ENCODE measurements around the gene VEPH1. TPM values are rescaled to one million over a fixed set of nuclear protein-coding genes. Genes with fewer than 3 reads are reported as not detected.

Gene VEPH1
- total RNA-seq, 1 donor from 2014 or later, result 1.0 TPM

DNA sequence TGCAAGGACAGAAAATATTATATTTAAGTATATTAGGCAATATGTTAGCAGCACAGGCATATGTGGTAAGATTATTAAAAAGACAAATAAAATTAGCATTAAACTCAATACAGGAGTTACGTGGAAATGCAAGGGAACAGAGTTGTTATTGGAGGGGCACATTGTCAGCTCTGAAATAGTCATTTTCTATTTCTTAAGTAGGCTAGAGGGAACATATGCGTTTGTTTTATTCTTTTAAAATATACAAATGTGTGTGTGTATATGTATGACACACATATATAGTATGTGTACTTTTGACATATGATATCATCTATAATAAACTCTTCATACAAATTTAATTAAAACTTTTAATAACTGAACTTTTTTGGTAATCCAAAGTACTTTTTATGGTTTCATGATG is 22.8 kb upstream of the VEPH1 start:
- Histone ChIP-seq H3K4me1 (ENCODE audit: control insufficient read depth in 3 of 3, insufficient read depth in 3 of 3, low read length in 3 of 3) (no peaks in the 10 kb centered on the region), H3K9me3 (ENCODE audit: control insufficient read depth in 3 of 3, low read length in 3 of 3) (no peaks in the 10 kb centered on the region), H3K36me3 (ENCODE audit: control insufficient read depth in 3 of 3, insufficient read depth in 3 of 3, low read length in 3 of 3) (no peaks in the 10 kb centered on the region), H3K27ac (ENCODE audit: low read depth, low read length) (no peak overlapping the region), H3K9ac (ENCODE audit: low read depth in 1 of 3, low read length in 3 of 3) (no peak overlapping the region), H3K27me3 (ENCODE audit: control insufficient read depth in 3 of 3, insufficient read depth in 3 of 3, low read length in 3 of 3) (no peaks in the 10 kb centered on the region), H3K4me3 (ENCODE audit: low read length in 3 of 3) (no peak overlapping the region)

GRCh38 chr3:157523814-157524213 is 20.6 kb upstream of the VEPH1 start:
- Histone ChIP-seq H3K9ac (ENCODE audit: low read depth in 1 of 3, low read length in 3 of 3) (no peak overlapping the region), H3K4me3 (ENCODE audit: low read length in 3 of 3) (no peak overlapping the region), H3K27ac (ENCODE audit: low read depth, low read length) (no peak overlapping the region), H3K27me3 (ENCODE audit: control insufficient read depth in 3 of 3, insufficient read depth in 3 of 3, low read length in 3 of 3) (no peaks in the 10 kb centered on the region), H3K36me3 (ENCODE audit: control insufficient read depth in 3 of 3, insufficient read depth in 3 of 3, low read length in 3 of 3) (no peaks in the 10 kb centered on the region), H3K4me1 (ENCODE audit: control insufficient read depth in 3 of 3, insufficient read depth in 3 of 3, low read length in 3 of 3) (no peaks in the 10 kb centered on the region), H3K9me3 (ENCODE audit: control insufficient read depth in 3 of 3, low read length in 3 of 3) (no peaks in the 10 kb centered on the region)

DNA sequence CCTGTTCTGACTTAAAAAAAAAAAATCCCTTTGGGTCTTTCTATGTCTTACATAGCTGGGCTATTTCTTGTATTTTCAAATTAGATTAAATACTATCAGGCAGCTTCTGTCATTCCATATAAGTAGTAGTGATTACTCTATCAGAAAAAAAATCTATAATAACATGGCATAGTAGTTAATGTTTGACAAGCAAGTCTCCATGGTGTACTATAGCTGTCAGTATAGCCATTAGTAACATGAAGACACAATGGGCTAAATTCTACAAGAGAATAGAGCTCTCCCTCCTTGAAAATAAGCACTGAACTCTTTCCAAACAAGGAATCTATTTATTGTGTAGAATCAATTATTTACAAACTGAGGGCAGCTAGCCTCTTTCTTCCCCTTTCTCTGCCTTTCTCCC is 19.4 kb upstream of the VEPH1 start:
- no peak overlapping the region for H3K9ac ChIP-seq (ENCODE audit: low read depth in 1 of 3, low read length in 3 of 3)
- no peaks in the 10 kb centered on the region for H3K27me3 ChIP-seq (ENCODE audit: control insufficient read depth in 3 of 3, insufficient read depth in 3 of 3, low read length in 3 of 3)
- no peaks in the 10 kb centered on the region for H3K36me3 ChIP-seq (ENCODE audit: control insufficient read depth in 3 of 3, insufficient read depth in 3 of 3, low read length in 3 of 3)
- H3K9me3 ChIP-seq (ENCODE audit: control insufficient read depth in 3 of 3, low read length in 3 of 3), result no peaks in the 10 kb centered on the region
- no peak overlapping the region for H3K4me3 ChIP-seq (ENCODE audit: low read length in 3 of 3)
- no peak overlapping the region for H3K27ac ChIP-seq (ENCODE audit: low read depth, low read length)
- no peaks in the 10 kb centered on the region for H3K4me1 ChIP-seq (ENCODE audit: control insufficient read depth in 3 of 3, insufficient read depth in 3 of 3, low read length in 3 of 3)

DNA sequence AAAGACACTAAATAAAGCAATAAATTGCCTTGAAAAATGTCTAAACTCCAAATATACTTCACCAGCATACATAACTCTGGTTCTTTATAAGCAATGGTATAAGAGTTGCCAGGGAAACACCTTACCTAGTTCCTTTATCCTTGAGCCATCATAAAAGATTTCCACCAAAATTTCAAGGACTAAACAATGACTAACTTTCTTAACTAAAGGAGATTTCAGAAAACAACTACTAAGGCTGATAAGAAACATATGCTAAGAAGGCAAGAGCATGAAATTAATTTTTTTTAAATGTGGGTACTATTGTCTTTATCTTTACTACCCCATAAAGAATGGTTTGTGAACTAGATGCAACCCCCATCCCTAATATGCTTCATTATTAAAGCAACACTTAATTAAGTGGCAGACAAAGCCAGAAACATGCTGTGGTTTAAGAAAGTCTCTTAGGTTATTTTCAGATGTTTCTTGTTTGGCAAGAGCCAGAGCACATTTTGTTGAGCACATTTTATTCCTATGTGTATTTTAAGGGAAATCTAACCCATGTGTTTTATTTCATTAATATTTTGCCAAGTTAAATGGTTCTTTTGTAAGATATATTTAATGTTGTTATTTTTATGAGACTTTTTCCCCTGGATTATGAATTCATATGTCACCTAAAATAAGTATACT is 17.4 kb upstream of the VEPH1 start:
- Histone ChIP-seq H3K9ac (ENCODE audit: low read depth in 1 of 3, low read length in 3 of 3) (no peak overlapping the region), H3K36me3 (ENCODE audit: control insufficient read depth in 3 of 3, insufficient read depth in 3 of 3, low read length in 3 of 3) (no peaks in the 10 kb centered on the region), H3K4me1 (ENCODE audit: control insufficient read depth in 3 of 3, insufficient read depth in 3 of 3, low read length in 3 of 3) (no peaks in the 10 kb centered on the region), H3K9me3 (ENCODE audit: control insufficient read depth in 3 of 3, low read length in 3 of 3) (no peaks in the 10 kb centered on the region), H3K4me3 (ENCODE audit: low read length in 3 of 3) (no peak overlapping the region), H3K27me3 (ENCODE audit: control insufficient read depth in 3 of 3, insufficient read depth in 3 of 3, low read length in 3 of 3) (no peaks in the 10 kb centered on the region), H3K27ac (ENCODE audit: low read depth, low read length) (no peak overlapping the region)

GRCh38 chr3:157518881-157519280 is 15.7 kb upstream of the VEPH1 start:
- Histone ChIP-seq H3K27ac (ENCODE audit: low read depth, low read length) (no peak overlapping the region), H3K4me3 (ENCODE audit: low read length in 3 of 3) (no peak overlapping the region), H3K36me3 (ENCODE audit: control insufficient read depth in 3 of 3, insufficient read depth in 3 of 3, low read length in 3 of 3) (no peaks in the 10 kb centered on the region), H3K9me3 (ENCODE audit: control insufficient read depth in 3 of 3, low read length in 3 of 3) (no peaks in the 10 kb centered on the region), H3K9ac (ENCODE audit: low read depth in 1 of 3, low read length in 3 of 3) (no peak overlapping the region), H3K4me1 (ENCODE audit: control insufficient read depth in 3 of 3, insufficient read depth in 3 of 3, low read length in 3 of 3) (no peaks in the 10 kb centered on the region), H3K27me3 (ENCODE audit: control insufficient read depth in 3 of 3, insufficient read depth in 3 of 3, low read length in 3 of 3) (no peaks in the 10 kb centered on the region)

DNA sequence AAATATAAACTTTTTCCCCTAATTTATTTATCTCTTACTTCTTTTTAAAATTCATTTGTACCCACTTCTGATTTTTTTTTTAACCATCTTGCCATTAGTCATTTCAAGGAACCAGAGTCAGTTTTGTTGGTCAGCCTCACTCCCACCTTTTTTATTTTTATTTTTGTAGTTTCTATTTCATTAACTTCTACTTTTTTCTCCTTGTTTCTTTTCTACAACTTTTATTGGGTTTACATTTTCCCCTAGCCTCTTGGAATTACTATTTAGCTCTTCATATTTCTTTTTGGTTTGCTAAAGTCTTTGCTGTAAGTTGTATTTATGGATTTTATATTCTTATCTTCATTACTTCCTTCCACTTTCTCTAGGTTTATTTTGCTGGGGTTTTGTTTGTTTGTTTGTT is 13.7 kb upstream of the VEPH1 start:
- Histone ChIP-seq H3K4me1 (ENCODE audit: control insufficient read depth in 3 of 3, insufficient read depth in 3 of 3, low read length in 3 of 3) (no peaks in the 10 kb centered on the region), H3K36me3 (ENCODE audit: control insufficient read depth in 3 of 3, insufficient read depth in 3 of 3, low read length in 3 of 3) (no peaks in the 10 kb centered on the region), H3K27me3 (ENCODE audit: control insufficient read depth in 3 of 3, insufficient read depth in 3 of 3, low read length in 3 of 3) (no peaks in the 10 kb centered on the region), H3K27ac (ENCODE audit: low read depth, low read length) (no peak overlapping the region), H3K4me3 (ENCODE audit: low read length in 3 of 3) (no peak overlapping the region), H3K9me3 (ENCODE audit: control insufficient read depth in 3 of 3, low read length in 3 of 3) (no peaks in the 10 kb centered on the region), H3K9ac (ENCODE audit: low read depth in 1 of 3, low read length in 3 of 3) (no peak overlapping the region)

- Histone ChIP-seq H3K27me3 (ENCODE audit: control insufficient read depth in 3 of 3, insufficient read depth in 3 of 3, low read length in 3 of 3) (no peaks in the 10 kb centered on the region), H3K4me3 (ENCODE audit: low read length in 3 of 3) (no peak overlapping the region)
Observed at GRCh38 chr3:157515398-157515797, 12.2 kb upstream of the VEPH1 start.

DNA sequence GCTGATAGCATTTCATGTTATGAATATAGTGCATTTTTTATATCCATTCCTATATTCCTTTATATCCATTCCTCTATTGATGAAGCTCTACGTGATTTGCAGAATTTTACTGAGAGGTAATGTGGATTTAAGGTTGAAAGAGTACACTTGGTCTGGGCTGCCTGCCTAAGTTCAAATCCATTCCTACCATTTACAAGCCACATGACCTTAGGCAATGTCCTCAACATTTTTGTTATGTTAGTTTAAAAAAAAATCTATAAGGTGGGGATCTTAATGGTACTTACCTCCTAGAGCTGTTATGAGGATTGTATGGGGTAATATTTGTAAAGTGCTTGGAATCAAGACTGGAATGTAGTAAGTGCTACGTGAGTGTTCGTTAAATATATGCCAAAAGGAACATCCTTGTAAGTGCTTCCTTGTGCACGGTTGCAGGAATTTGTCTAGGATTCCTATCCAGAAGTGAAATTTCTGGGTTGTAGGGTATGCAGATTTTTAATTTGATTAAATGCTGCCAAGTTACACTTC is 11.2 kb upstream of the VEPH1 start:
- Histone ChIP-seq H3K36me3 (ENCODE audit: control insufficient read depth in 3 of 3, insufficient read depth in 3 of 3, low read length in 3 of 3) (no peaks in the 10 kb centered on the region), H3K9me3 (ENCODE audit: control insufficient read depth in 3 of 3, low read length in 3 of 3) (no peaks in the 10 kb centered on the region), H3K9ac (ENCODE audit: low read depth in 1 of 3, low read length in 3 of 3) (no peak overlapping the region), H3K27me3 (ENCODE audit: control insufficient read depth in 3 of 3, insufficient read depth in 3 of 3, low read length in 3 of 3) (no peaks in the 10 kb centered on the region), H3K4me3 (ENCODE audit: low read length in 3 of 3) (no peak overlapping the region), H3K27ac (ENCODE audit: low read depth, low read length) (no peak overlapping the region), H3K4me1 (ENCODE audit: control insufficient read depth in 3 of 3, insufficient read depth in 3 of 3, low read length in 3 of 3) (no peaks in the 10 kb centered on the region)

More at GRCh38 chr3:157515398-157515797, 12.2 kb upstream of the VEPH1 start:
- Histone ChIP-seq H3K9ac (ENCODE audit: low read depth in 1 of 3, low read length in 3 of 3) (no peak overlapping the region), H3K9me3 (ENCODE audit: control insufficient read depth in 3 of 3, low read length in 3 of 3) (no peaks in the 10 kb centered on the region), H3K27ac (ENCODE audit: low read depth, low read length) (no peak overlapping the region), H3K4me1 (ENCODE audit: control insufficient read depth in 3 of 3, insufficient read depth in 3 of 3, low read length in 3 of 3) (no peaks in the 10 kb centered on the region), H3K36me3 (ENCODE audit: control insufficient read depth in 3 of 3, insufficient read depth in 3 of 3, low read length in 3 of 3) (no peaks in the 10 kb centered on the region)

DNA sequence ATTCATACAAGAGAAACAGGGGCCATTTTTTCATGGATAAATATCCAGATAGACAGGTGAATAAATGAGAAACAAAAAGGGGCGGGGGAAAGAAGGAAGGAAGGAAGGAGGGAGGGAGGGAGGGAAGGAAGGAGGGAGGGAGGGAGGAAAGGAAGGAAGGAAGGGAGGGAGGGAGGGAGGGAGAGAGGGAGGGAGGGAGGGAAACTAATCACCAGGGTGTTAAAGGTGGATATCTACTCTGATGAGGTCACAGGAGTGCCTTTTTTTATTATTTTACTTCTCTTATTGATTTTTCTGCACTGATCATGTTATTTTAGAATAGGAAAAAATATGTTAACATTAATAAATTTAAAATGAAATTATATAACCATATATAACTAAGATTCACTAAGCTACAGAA is 10.4 kb upstream of the VEPH1 start:
- Histone ChIP-seq H3K27me3 (ENCODE audit: control insufficient read depth in 3 of 3, insufficient read depth in 3 of 3, low read length in 3 of 3) (no peaks in the 10 kb centered on the region), H3K36me3 (ENCODE audit: control insufficient read depth in 3 of 3, insufficient read depth in 3 of 3, low read length in 3 of 3) (no peaks in the 10 kb centered on the region), H3K27ac (ENCODE audit: low read depth, low read length) (no peak overlapping the region), H3K9ac (ENCODE audit: low read depth in 1 of 3, low read length in 3 of 3) (no peak overlapping the region), H3K9me3 (ENCODE audit: control insufficient read depth in 3 of 3, low read length in 3 of 3) (no peaks in the 10 kb centered on the region), H3K4me3 (ENCODE audit: low read length in 3 of 3) (no peak overlapping the region), H3K4me1 (ENCODE audit: control insufficient read depth in 3 of 3, insufficient read depth in 3 of 3, low read length in 3 of 3) (no peaks in the 10 kb centered on the region)

DNA sequence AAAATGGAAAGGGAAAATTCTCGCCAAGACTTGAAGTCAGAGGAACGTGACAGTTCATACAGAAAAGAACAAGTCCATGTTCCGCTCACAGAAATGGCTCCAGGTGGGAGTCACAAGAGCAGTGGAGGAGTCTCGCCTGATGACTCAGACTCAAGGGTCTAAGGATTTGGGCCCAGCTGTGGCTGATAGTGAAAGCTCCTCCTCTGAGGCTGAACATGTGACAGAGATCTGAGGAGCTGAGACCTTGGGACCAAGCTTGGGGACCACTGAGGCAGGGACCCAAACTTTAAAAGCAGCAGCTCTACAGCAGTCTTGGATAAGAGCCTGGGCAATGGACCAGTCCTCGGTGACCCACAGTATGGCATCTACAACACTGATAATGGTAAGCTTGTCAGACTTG is 9.3 kb upstream of the VEPH1 start:
- Histone ChIP-seq H3K27ac (ENCODE audit: low read depth, low read length) (no peak overlapping the region), H3K9me3 (ENCODE audit: control insufficient read depth in 3 of 3, low read length in 3 of 3) (no peaks in the 10 kb centered on the region), H3K4me1 (ENCODE audit: control insufficient read depth in 3 of 3, insufficient read depth in 3 of 3, low read length in 3 of 3) (no peaks in the 10 kb centered on the region), H3K9ac (ENCODE audit: low read depth in 1 of 3, low read length in 3 of 3) (no peak overlapping the region), H3K4me3 (ENCODE audit: low read length in 3 of 3) (no peak overlapping the region), H3K27me3 (ENCODE audit: control insufficient read depth in 3 of 3, insufficient read depth in 3 of 3, low read length in 3 of 3) (no peaks in the 10 kb centered on the region), H3K36me3 (ENCODE audit: control insufficient read depth in 3 of 3, insufficient read depth in 3 of 3, low read length in 3 of 3) (no peaks in the 10 kb centered on the region)

Measured in skeletal muscle tissue (tissue), 4 donors.